ENCODE measurements around the gene ARHGAP6.
"Not testable (repeated sequence)": the region's sequence is repeated elsewhere in the genome, so short reads cannot be mapped to it uniquely, and the experiment has no call there.

Gene ARHGAP6

GRCh38 chrX:11567528-11568220 lies 98.0 kb downstream of the ARHGAP6 start:
- no peak for DNase-seq

GRCh38 chrX:11566789-11567188 lies 98.9 kb downstream of the ARHGAP6 start:
- no peak for DNase-seq

GRCh38 chrX:11566173-11566572 lies 99.5 kb downstream of the ARHGAP6 start:
- DNase-seq = no peak

- no peak for DNase-seq
Observed at GRCh38 chrX:11564546-11564945, 101.2 kb downstream of the ARHGAP6 start.

- no peak for DNase-seq
Observed at GRCh38 chrX:11562570-11562969, 103.2 kb downstream of the ARHGAP6 start.

GRCh38 chrX:11558972-11559371 lies 106.7 kb downstream of the ARHGAP6 start:
- DNase-seq = peak in 3 of 4 experiments; percentile 2 to 9 (median 7)

GRCh38 chrX:11557120-11557519 lies 108.6 kb downstream of the ARHGAP6 start:
- no peak for DNase-seq

GRCh38 chrX:11555759-11556158 lies 110.0 kb downstream of the ARHGAP6 start:
- DNase-seq = no peak

- DNase-seq = no peak
Observed at GRCh38 chrX:11553594-11553993, 112.1 kb downstream of the ARHGAP6 start.

GRCh38 chrX:11551151-11551550 lies 114.6 kb downstream of the ARHGAP6 start:
- no peak for DNase-seq

- no peak for DNase-seq
Observed at GRCh38 chrX:11546917-11547316, 118.8 kb downstream of the ARHGAP6 start.

GRCh38 chrX:11543249-11543648 lies 122.5 kb downstream of the ARHGAP6 start:
- no peak for DNase-seq

- no peak for DNase-seq
Observed at GRCh38 chrX:11541510-11541909, 124.2 kb downstream of the ARHGAP6 start.

GRCh38 chrX:11540532-11541377 lies 125.0 kb downstream of the ARHGAP6 start:
- DNase-seq = no peak

- DNase-seq = no peak
Observed at GRCh38 chrX:11537141-11537540, 128.6 kb downstream of the ARHGAP6 start.

- no peak for DNase-seq
Observed at GRCh38 chrX:11535156-11535919, 130.4 kb downstream of the ARHGAP6 start.

GRCh38 chrX:11533199-11533651 lies 132.5 kb downstream of the ARHGAP6 start:
- DNase-seq = no peak

GRCh38 chrX:11532291-11533078 lies 133.2 kb downstream of the ARHGAP6 start:
- no peak for DNase-seq

- no peak for DNase-seq
Observed at GRCh38 chrX:11531226-11531625, 134.5 kb downstream of the ARHGAP6 start.

GRCh38 chrX:11530621-11531020 lies 135.1 kb downstream of the ARHGAP6 start:
- DNase-seq = no peak

GRCh38 chrX:11528623-11529022 lies 137.1 kb downstream of the ARHGAP6 start:
- no peak for DNase-seq

GRCh38 chrX:11525685-11526084 lies 140.0 kb downstream of the ARHGAP6 start:
- DNase-seq = no peak

GRCh38 chrX:11519234-11519633 lies 146.5 kb downstream of the ARHGAP6 start:
- not testable (repeated sequence) for DNase-seq
